ENCODE measurements around the gene KCNAB3.

Gene KCNAB3

GRCh38 chr17:7875804-7876370 is 53.8 kb downstream of the KCNAB3 start:
- no peak for DNase-seq (ENCODE audit: low spot score)

- DNase-seq (ENCODE audit: low spot score) = no peak
Observed at GRCh38 chr17:7873051-7873450, 56.6 kb downstream of the KCNAB3 start.

All from putamen (tissue), 1 donor.